ENCODE data around the gene SHFL.
A peak's percentile ranks its signal among the peaks of the same experiment; 100 is the strongest.

SHFL gene

DNA sequence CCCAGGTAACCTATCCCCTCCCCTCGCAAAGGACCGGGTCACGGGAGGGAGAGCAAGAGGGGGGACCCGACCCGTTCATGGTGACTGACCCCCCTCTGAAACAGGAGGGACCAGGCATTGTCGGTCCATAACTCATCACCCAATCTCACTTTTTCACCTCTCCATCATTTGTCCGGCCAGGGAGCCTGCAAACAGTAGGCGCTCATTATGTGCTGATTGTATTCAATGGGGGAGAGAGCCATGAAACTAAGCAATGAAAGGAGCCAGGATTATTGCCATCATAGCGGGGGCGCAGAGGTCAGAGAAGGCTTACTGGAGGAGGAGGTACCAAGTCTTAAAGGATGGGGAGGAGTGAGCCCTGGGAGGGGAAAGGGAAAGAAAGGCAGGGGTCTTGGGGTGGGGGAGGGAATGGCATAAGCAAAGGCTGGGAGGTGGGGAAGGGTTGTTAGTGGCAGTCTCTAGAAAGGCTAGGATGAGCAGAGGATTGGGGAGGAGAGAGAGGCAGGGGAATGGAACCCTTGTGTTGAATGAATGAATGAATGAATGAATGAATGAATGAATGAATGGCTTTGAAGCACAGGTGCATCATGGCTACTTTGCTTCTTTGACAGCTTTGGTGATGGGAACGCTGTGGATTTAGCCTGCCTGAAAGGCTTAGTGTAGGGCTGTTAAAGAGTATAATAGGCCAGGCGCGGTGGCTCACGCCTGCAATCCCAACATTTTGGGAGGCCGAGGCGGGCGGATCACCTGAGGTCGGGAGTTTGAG is 1.4 kb downstream of the SHFL start:
- DNase-seq (ENCODE audit: low read depth), result no peak

DNA sequence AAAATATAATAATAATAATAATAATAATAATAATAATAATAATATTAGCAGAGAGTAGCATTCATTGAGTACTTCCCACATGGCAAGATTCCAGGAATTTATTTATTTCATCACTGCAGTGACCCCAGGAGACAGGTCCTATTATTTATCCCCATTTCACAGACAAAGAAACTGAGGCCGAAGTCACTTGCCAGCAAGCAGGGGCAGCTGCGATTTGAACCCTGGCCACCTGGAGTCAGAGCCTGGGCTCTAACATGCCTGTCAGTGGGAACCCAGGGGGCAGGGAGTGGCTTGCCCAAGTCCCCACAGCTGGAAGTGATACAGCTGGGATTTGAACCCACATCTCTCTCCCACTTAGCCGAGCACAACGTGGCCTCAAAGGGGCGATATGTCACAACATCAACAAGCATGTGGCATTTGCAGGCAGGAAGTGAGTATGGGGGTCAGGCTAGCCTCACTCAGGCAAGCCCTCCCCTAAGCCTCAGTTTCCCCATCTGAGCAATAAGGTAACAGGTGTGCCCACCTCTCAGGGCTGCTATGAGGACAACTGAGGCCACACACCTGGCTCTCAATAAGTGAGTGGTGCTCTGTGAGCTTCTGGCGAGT is 2.9 kb downstream of the SHFL start:
- DNase-seq (ENCODE audit: low read depth), result no peak

DNA sequence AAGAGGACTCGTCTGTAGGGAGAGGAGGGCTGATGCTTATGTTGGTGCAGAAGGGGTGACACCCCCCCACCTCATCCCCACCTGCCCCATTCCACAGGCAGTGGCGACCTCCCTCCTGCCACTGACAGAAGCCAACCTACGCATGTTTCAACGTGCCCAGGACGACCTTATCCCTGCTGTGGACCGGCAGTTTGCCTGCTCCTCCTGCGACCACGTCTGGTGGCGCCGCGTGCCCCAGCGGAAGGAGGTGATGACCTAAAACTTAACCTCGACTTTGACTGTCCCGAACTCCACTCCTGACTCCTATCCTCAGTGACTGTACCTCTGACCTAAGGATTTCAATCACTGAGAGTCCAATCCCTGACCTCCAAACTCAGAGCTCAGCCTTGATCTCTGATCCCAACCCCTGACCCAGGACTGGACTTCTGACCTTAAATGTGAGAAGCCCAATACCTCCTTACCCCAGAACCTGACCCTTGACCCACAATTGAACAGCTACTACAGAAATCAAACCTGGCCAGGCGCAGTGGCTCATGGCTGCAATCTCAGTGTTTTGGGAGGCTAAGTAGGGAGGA is 3.8 kb downstream of the SHFL start:
- DNase-seq (ENCODE audit: low read depth), result no peak

DNA sequence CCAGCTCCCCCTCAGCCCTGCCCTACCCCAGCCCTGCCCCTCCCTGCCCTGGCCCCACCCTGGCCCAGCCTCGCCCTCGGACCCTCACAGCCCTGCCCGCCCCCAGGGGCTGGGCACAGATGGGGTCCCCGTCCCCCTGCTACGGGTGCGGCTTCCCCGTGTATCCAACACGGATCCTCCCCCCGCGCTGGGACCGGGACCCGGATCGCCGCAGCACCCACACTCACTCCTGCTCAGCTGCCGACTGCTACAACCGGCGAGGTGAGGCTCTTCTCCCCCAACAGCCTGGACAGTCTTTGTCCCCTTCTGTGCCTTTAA is 5.2 kb downstream of the SHFL start:
- DNase-seq (ENCODE audit: low read depth), result no peak

DNA sequence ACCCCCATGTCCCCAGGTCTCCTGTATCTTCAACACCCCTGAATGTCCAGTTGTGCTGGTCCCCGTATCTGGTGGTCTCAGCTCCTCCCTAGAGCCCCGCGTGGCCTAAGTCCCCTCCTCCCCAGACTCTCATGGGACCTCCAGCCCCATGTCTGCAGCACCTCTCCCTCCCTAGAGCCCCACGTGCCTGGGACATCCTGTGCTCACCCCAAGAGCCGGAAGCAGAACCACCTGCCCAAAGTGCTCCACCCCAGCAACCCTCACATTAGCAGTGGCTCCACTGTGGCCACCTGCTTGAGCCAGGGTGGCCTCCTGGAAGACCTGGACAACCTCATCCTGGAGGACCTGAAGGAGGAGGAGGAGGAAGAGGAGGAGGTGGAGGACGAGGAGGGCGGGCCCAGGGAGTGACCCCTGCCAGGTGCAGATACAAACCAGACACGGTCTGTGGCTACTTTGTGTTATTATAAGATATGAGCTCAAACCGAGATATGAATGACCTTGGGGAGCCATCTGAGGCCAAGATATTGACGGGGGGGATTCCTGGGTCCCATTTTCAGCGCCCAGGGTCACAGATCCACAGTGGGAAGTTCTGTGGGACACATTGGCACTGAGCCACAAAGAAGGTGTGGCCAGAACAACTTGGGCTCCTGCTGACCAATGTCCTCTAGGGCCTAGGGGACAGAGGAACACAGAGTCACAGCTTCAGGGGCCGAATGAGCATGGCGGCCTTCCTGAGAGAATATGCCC is 6.0 kb downstream of the SHFL start:
- DNase-seq (ENCODE audit: low read depth), result no peak

DNA sequence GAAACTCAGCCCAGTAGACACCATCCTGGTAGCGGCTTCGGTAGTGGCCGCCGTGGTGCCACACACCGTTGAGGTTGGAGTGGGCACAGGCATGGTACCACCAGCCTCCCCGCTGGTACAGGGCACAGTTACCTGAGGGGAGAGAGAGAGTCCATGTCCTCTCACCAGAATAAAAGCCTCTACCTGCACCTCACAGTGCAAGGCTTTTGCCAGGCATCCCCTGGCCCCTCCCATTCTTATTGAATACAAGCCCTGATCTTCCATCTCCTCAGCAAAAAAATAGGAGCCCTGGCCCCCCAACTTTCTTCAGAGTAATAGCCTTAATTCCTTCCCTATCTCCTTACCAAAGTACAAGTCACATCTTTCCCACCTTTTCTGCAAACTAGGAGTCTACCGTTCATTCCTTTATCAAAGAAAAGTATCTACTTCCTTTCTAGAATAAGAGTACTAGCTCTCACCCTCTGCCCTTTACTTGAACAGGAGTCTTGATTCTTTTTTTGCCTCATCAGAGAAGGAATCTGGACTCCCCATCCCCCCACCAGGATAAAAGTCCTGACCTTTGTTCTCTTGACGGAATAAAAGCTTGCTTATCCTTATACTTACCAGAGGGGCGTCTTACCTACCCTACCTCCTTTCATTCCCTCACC is 6.7 kb downstream of the SHFL start:
- no peak for DNase-seq (ENCODE audit: low read depth)

DNA sequence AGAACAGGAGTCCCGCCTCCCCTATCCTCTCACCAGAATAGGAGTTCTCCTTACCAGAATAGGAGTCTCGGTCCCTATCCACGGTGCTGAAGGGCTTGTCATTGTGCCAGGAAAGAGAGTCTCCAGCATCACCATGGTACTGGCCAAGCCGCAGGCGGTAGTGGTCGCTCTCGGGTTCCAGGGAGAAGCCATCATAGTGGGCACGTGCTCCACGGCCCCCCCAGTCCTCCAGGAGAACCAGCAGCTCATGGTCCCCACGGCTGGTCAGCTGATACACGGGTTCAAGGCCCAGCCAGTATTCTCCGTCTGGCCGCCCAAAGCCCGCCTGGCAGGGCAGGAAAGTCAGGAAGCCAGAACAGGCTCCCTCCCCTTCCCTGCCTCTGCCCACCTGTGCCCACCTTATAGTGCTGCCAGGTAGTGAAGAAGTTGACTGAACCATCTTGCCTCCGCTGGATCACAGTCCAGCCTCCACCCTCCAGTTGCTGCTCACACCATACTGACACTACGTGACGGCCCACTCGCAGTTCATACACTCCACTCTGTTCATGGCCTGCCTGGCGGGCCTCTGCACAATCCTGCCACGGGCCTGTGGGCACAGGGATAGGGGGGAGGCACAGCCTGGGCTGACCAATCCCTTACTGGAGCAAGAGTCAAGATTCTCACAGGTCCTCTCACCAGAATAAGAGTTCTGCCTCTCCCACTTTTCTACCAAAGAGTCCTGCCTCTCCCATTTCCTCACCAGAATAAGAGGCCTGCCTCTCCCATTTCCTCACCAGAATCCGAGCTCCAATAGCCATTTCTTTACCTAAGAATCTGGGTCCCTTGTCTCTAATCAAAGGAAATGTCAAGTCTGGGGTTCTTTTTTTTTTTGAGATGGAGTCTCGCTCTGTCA is 7.4 kb downstream of the SHFL start:
- DNase-seq (ENCODE audit: low read depth), result no peak

DNA sequence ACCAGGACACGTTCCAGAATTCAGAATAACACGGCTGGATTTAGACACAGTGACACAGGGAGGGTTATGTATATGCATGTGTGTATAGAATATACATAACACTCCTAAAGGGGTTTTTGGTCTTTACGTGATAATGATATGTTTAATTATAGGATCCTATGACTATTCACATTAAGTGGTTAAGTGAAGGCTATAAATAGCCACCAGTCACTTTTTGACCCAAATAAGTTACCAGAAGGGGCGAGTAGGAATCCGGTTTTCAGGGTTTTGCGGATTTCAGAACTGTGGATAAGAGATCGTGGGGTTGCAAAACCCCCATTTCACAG is 9.5 kb downstream of the SHFL start:
- no peak for DNase-seq (ENCODE audit: low read depth)

DNA sequence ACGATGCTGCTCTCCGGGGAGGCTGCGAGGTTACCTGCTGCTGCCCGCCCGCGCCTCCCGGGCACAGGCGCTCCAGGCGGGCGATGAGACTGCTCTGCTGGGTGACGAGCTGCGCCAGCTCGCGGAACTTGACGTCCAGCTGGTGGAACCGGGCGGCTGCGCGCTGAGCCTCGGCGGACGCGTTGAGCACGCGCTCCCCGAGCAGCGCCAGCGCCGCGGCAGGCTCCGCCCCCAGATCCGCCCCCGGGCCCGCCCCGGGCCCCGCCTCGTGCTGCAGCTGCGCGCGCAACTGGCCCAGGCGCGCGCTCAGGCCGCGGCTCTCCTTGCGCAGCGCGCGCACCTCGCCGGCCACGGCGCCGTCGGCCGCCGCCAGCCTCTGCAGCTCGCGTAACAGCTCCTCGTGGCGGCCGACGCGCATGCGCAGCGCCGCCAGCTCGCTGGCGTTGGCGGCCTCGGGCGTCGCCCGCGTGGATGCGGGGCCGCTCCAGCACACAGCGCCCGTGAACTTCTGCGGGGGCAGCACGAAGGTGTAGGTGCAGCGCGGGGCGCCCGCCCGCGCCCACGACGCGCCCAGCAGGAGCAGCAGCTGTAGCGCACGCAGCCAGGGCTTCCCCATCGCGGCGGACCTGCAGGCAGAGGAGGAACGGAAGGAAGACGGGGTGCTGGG is 10.0 kb downstream of the SHFL start:
- no peak for DNase-seq (ENCODE audit: low read depth)

DNA sequence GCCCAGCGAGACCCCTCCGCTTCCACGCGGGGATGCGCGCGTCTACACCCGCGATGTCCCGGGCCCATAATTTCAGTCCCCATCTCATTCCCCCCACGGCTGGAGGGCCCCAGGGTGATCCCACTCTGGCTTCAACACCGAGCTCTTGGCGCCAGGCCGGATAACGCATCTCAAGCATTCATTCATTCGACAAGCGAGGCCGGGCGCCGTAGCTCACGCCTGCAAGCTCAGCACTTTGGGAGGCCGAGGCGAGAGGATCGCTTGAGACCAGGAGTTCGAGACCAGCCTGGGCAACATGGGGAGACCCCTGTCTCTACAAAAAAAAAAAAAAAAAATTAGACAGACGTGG is 10.5 kb downstream of the SHFL start:
- DNase-seq (ENCODE audit: low read depth), result no peak

DNA sequence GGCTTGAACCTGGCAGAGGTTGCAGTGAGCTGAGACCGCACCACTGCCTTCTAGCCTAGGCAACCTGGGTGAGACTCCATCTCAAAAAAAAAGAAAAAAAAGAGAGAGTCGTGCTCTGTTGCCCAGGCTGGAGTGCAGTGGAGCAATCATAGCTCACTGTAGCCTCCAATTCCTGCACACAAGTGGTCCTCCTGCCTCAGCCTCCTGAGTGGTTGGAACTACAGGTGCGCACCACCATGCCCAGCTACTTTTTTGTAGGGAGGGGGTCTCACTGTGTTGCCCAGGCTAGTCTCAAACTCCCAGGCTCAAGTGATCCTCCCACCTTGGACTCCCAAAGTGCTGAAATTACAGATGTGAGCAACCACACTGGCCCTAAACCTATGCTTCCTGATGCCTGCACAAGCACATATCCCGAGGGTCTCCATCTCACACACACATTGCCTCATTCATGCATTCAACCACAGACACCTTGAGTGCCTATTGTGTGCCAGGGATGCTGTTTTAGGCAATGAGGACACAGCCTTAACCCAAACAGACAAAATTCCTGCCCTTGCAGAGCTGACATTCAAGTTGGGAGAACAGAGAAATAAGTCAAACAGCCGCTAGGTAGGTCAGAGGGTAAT is 14.2 kb downstream of the SHFL start:
- DNase-seq (ENCODE audit: low read depth), result no peak

DNA sequence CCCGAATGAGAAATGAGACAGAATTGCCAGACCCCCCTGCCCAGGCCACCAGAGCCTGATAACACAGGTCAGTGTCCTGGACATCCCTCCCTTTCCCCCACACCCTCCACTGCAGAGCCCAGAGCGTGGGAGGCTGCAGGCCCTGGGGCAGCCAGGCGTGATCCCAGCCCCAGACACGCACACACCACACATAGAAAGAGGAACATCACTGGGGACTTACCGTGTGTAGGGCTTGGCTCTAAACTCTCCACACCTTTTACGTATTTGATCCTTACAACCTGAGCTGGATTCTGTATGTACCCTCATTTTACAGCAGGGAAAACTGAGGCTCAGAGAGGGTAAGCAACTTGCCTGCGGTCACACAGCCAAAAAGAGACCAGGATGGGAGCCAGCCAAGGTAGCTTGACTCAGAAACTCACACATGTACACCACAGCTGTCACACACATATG is 16.7 kb downstream of the SHFL start:
- no peak for DNase-seq (ENCODE audit: low read depth)

DNA sequence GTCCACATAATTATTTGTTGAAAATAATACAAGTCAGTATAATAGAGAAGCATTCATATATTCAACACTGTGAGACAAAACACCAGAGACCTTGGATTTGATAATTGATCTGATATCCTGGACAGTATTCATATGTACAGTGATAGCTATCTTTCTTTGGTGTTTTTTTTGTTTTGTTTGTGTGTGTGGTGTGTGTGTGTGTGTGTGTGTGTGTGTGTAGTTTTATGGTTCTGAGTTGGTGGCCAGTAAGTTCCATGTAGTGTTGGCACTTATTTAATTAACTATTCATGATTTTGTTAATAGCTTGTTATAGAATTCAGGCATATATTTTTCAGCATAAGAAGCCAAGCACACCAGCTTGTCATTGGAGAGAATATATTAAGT is 18.0 kb downstream of the SHFL start:
- no peak for DNase-seq (ENCODE audit: low read depth)

DNA sequence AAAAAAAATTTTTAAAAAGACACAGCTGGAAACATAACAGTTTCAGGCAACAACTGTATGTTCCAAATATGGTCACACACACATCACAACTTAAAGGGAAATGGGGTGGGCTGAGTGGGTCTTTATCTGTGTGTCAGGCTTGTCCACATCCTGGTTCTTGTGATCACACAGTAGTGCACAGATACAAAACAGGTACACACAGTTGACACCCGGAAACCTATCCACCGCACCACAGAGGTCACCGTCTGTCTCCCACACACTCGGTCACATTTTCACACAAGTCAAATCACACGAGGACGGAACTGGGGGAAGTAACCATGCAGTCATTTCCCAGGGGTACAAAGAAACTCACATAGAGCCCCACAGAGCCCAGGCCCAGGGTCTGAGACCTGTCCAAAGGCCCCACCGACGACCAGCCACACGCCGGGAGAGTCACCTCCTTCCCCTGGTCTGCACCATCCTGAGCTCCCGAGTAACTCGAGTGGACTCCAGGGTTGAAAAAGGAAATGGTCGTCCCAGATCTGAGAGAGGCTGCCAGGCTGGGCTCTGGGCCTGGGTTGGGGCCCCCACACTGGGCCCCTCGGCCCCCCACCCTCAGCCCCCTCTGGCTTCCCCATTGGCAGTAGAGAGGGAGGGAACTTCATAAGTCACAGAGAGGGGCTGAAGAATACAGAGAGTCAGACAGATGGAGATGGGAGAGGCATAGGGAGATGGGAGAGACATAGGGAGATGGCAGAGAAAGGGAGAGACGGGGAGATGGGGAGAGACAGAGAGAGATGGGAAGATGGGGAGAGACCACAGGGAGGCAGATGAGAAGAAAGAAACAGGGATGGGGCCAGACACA is 18.8 kb downstream of the SHFL start:
- no peak for DNase-seq (ENCODE audit: low read depth)

DNA sequence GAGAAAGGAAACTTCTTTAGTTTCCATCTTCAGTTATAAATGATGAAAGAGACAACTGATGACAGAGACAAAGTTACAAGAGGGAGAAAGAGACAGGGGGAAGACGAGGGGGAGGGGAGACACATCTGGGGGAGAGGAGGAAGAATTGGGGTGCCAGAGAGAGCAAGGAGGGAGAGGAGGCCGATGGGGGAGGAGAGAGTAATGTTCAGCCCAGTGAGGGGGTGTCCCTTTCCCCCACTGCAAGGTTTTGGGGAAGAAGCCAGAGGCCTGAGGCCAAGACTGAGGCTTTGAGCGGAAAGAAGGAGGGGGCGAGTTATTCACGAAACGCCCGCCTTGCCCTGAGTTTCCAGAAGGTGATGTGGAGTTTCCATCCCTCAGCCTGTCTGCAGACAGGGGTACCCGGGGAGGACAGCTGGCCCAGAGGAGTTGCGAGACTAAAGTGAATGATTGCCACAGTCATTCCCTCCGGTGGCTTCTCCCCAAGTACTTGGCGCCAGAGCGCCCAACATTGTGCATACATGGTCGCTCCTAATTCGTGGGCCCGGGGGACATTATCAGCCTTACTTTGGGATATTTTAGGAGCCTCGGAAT is 19.5 kb downstream of the SHFL start:
- DNase-seq (ENCODE audit: low read depth), result no peak

DNA sequence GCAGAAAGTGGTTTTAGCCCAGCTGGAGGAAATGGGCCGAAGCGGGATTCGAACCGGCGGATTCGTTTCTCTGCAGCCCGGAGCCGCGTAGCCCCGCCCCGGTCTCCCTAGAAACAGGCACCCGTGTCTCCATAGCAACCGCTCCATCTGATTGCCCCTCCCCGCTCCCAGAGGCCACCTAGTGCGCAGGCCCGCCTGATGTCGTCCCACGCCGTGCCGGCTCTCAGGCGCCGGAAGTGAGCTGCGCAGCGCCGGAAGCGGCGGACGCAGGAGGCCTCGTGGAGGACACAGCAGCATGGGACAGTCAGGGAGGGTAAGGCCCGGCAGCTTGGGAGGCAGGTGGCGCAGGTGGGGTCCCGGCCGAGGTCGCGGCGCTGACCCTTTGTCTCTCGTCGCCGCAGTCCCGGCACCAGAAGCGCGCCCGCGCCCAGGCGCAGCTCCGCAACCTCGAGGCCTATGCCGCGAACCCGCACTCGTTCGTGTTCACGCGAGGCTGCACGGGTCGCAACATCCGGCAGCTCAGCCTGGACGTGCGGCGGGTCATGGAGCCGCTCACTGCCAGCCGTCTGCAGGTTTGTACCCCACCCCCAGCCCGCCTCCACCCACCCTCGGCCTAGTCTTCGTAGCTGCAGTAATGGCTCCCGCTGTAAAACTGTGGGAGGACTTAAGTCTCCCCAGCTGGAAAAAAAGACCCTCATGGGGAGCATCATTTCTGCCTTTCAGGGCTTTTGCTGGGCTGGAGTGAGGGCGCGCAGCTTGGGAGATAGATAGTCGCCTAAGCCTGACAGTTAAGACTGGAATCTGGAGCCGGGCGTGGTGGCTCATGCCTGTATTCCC is 20.2 kb downstream of the SHFL start, which contains the start of gene PPAN:
Gene PPAN, plus strand, starts transcription at position 263 of the 837 bp plus-strand sequence. Its CDS starts 33 bp downstream, at position 296.
- peak; percentile 89 for DNase-seq (ENCODE audit: low read depth)

DNA sequence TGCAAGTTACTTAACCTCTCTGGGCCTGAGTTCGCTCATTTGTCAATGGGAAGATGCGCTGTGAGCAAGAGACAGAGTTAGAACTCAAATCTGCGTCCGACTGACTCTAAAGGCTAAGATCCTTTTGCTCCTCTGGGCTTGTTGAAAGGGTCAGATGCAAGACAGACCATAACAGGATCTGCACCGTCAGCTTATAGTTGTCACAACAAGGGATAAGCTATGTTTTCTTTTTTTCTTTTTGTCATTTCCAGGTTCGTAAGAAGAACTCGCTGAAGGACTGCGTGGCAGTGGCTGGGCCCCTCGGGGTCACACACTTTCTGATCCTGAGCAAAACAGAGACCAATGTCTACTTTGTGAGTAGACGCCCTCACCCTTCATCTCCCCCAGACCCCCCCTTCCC is 21.1 kb downstream of the SHFL start:
- no peak for DNase-seq (ENCODE audit: low read depth)

DNA sequence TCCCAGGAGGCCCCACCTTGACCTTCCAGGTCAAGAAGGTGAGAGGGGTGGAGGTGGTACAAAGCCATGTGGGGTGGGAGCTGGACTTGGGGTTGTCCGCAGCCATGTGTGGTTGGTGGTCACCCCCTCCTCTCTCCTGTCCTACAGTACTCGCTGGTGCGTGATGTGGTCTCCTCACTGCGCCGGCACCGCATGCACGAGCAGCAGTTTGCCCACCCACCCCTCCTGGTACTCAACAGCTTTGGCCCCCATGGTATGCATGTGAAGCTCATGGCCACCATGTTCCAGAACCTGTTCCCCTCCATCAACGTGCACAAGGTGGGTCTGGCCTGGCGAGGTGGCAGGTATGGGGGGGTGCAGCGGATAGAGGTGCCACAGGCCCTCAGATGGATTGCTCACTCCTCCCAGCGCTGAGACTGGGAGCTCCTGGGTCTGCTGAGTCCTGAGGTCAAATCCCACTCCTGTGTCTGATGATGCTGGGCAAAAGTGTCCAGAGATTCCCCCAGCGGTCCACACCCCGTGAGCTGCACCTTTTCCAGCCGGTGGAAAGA is 21.8 kb downstream of the SHFL start:
- no peak for DNase-seq (ENCODE audit: low read depth)
